ENCODE measurements around the gene PLBD2. TPM values are rescaled to one million over a fixed set of nuclear protein-coding genes. Genes with fewer than 3 reads are reported as not detected.

The PLBD2 gene
- total and polyA plus RNA-seq, 9 of the 15 experiments (the other 6 are each of a cell fraction or from before 2014, with no cell fraction given) = 2.4 to 37.4 (median 6.0) TPM

GRCh38 chr12:113358381-113359132 lies at the start of gene PLBD2 (continued):
- TF ChIP-seq, protein P1, sequence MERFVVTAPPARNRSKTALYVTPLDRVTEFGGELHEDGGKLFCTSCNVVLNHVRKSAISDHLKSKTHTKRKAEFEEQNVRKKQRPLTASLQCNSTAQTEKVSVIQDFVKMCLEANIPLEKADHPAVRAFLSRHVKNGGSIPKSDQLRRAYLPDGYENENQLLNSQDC (CRISPR knock-in tag; IDR thresholded peaks at IDR 0.05) = no peak
- TF ChIP-seq ZNF77 (CRISPR knock-in tag; IDR thresholded peaks at IDR 0.05) = no peak
- TF ChIP-seq, protein P2, sequence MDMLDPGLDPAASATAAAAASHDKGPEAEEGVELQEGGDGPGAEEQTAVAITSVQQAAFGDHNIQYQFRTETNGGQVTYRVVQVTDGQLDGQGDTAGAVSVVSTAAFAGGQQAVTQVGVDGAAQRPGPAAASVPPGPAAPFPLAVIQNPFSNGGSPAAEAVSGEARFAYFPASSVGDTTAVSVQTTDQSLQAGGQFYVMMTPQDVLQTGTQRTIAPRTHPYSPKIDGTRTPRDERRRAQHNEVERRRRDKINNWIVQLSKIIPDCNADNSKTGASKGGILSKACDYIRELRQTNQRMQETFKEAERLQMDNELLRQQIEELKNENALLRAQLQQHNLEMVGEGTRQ (CRISPR knock-in tag; IDR thresholded peaks at IDR 0.05) = peak; percentile 97
- TF ChIP-seq, protein P3, sequence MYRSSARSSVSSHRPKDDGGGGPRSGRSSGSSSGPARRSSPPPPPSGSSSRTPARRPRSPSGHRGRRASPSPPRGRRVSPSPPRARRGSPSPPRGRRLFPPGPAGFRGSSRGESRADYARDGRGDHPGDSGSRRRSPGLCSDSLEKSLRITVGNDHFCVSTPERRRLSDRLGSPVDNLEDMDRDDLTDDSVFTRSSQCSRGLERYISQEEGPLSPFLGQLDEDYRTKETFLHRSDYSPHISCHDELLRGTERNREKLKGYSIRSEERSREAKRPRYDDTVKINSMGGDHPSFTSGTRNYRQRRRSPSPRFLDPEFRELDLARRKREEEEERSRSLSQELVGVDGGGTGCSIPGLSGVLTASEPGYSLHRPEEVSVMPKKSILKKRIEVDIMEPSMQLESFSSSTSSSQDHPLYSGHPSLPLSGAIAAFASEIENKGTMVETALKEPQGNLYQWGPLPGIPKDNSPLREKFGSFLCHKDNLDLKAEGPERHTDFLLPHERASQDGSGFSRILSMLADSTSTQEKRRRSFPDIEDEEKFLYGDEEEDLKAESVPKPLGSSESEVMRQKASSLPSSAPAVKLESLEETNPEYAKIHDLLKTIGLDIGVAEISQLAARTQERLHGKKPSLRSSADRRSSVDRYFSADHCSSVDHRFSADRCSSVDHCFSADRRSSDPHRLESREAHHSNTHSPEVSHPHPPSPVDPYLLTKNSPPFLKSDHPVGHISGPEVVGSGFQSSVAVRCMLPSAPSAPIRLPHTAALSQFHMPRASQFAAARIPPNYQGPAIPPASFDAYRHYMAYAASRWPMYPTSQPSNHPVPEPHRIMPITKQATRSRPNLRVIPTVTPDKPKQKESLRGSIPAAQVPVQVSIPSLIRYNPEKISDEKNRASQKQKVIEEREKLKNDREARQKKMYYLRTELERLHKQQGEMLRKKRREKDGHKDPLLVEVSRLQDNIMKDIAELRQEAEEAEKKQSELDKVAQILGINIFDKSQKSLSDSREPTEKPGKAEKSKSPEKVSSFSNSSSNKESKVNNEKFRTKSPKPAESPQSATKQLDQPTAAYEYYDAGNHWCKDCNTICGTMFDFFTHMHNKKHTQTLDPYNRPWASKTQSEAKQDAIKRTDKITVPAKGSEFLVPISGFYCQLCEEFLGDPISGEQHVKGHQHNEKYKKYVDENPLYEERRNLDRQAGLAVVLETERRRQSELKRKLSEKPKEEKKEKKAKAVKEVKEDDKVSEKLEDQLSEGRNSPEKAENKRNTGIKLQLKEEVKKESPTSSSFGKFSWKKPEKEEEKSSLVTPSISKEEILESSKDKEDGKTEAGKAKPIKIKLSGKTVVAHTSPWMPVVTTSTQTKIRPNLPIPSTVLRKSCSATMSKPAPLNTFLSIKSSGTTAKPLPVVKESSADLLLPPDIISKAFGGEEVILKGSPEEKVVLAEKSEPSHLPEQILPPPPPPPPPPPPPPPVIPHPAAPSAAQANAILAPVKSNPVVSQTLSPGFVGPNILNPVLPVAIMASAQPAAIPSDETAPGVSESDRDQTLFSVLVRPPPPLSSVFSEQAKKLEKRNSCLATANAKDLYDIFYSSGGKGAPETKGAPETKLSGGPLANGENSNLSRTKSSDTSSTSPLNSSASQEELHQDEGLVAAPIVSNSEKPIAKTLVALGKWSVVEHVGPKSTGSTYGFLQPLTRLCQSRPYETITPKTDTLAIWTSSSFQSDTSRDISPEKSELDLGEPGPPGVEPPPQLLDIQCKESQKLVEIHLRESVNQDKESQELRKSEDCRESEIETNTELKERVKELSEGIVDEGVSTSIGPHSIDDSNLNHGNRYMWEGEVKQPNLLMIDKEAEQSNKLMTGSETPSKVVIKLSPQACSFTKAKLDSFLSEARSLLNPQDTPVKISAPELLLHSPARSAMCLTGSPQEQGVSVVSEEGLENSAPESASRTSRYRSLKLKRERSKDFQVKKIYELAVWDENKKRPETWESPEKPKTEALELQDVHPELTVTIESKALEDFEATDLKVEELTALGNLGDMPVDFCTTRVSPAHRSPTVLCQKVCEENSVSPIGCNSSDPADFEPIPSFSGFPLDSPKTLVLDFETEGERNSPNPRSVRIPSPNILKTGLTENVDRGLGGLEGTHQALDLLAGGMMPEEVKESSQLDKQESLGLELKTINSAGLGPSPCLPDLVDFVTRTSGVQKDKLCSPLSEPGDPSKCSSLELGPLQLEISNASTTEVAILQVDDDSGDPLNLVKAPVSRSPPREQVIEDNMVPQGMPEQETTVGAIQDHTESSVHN (IDR thresholded peaks at IDR 0.05; ENCODE audit: borderline replicate concordance in 1 of 2, low read depth in 1 of 2) = no peak
- TF ChIP-seq ETV6 (IDR thresholded peaks at IDR 0.05; ENCODE audit: borderline replicate concordance in 1 of 2, low read depth in 2 of 2, low read length in 1 of 2) = no peak
- TF ChIP-seq ETV6 (CRISPR knock-in tag; IDR thresholded peaks at IDR 0.05; ENCODE audit: borderline replicate concordance) = no peak
- TF ChIP-seq HOXB6 (CRISPR knock-in tag; IDR thresholded peaks at IDR 0.05; ENCODE audit: borderline replicate concordance) = no peak
- TF ChIP-seq ATF2 (CRISPR knock-in tag; IDR thresholded peaks at IDR 0.05) = no peak
- no peak for TF ChIP-seq CREB3 (tag; conservative IDR thresholded peaks at IDR 0.05; ENCODE audit: low read depth)
- no peak for TF ChIP-seq SNRNP70 (optimal IDR thresholded peaks at IDR 0.05; ENCODE audit: low read depth, low read length)
- no peak for TF ChIP-seq ZHX1 (conservative IDR thresholded peaks at IDR 0.05; ENCODE audit: low read length)

All from K562 (cell line).